Suprapubic skin (tissue), 3 donors: ENCODE measurements around the gene ETV7.

Experiments used
- EP300 ChIP-seq: sonication (generic); formaldehyde crosslinking; IDR thresholded peaks from one replicate; pipeline ENCODE4 v1.6.1; 2017; ENCODE audit warnings: antibody characterized with exemption
- POLR2A ChIP-seq, 2 donors: fragments of 450-650 bp; IDR thresholded peaks; one replicate each; pipeline ENCODE4 v1.6.1; 2017; ENCODE audit warnings: antibody characterized with exemption in 2 of 2, mild to moderate bottlenecking in 2 of 2, moderate library complexity in 2 of 2
- TF ChIP-seq, protein P1 (sequence below), 2 donors: fragments of 200-600 bp in 1 of 2; fragments of 450-650 bp in 1 of 2; sonication (generic) in 1 of 2; IDR thresholded peaks; one replicate each; pipeline ENCODE4 v1.5.1; 2016 to 2019; ENCODE audit warnings: antibody characterized with exemption in 2 of 2, mild to moderate bottlenecking in 1 of 2, moderate library complexity in 1 of 2

DNA sequence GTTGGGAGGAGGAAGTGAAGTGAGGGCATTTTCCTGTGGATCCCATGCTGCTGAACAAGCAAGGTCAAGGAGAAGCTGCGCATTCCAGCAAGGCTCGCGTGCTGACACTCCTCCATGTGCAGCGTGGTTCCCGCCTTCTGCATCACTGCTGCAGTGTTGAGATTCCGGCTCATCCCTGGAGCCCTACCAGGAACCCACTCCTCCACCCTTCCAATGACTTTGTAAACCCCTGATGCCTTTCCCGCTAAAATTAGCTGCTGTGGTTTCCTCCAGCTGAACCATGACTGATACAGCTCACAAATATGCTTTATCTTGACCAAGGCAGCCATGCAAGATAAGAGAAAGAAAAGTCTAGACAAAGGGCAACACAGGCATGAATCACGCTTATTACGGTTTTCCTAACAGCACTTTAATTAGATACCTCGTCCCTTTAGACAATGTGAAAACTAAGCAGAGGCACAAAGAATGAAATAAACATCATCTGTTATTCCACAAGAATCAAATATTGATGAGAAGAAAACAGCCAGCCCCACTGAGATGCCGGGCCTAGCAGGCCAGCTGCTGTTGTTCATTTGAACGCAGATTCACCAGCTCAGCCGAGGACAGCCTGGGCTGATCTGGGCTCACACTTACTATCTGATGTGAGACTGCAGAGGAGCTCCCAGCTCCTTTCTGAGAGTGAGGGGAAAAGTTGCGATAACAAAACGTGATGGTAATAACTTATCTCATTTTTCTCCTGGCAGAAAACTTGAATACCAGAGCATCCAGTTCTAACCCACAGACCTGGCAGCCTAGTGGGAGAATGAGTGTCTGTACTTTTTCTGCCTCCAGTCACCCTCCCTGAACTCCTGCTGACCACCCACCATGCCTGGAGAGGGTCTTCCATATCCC, 36.5 kb downstream of the ETV7 start:
- TF ChIP-seq EP300 (no peak), POLR2A (IDR thresholded peaks at IDR 0.05) (no peak)
- TF ChIP-seq, protein P1, sequence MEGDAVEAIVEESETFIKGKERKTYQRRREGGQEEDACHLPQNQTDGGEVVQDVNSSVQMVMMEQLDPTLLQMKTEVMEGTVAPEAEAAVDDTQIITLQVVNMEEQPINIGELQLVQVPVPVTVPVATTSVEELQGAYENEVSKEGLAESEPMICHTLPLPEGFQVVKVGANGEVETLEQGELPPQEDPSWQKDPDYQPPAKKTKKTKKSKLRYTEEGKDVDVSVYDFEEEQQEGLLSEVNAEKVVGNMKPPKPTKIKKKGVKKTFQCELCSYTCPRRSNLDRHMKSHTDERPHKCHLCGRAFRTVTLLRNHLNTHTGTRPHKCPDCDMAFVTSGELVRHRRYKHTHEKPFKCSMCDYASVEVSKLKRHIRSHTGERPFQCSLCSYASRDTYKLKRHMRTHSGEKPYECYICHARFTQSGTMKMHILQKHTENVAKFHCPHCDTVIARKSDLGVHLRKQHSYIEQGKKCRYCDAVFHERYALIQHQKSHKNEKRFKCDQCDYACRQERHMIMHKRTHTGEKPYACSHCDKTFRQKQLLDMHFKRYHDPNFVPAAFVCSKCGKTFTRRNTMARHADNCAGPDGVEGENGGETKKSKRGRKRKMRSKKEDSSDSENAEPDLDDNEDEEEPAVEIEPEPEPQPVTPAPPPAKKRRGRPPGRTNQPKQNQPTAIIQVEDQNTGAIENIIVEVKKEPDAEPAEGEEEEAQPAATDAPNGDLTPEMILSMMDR (IDR thresholded peaks at IDR 0.05), result no peak
